OCI-LY3 (cell line): ENCODE results near the gene SEPTIN11.

Source experiments
- H2AFZ ChIP-seq: fragments of 200-600, 300-600 bp; shearing (Covaris generic); 2 replicates; pipeline ENCODE4 v1.6.0; 2014; ENCODE audit warnings: antibody characterized with exemption, low read depth, low read length
- H3K27ac ChIP-seq: fragments of 200-600, 300-600 bp; sonication (generic); 2 replicates; pipeline ENCODE4 v1.5.1; 2014; ENCODE audit warnings: mild to moderate bottlenecking, low read length, moderate library complexity, mixed read lengths
- H3K27me3 ChIP-seq: fragments of 200-600, 300-600 bp; sonication (generic); 2 replicates; pipeline ENCODE4 v1.6.1; 2014; ENCODE audit warnings: low read depth, low read length, mixed read lengths
- H3K36me3 ChIP-seq: fragments of 200-600, 300-600 bp; sonication (generic); replicated peaks from 2 replicates; pipeline ENCODE3; 2014; ENCODE audit warnings: low read depth, low read length, mixed read lengths
- H3K4me1 ChIP-seq: fragments of 300-600, 200-600 bp; sonication (generic); 2 replicates; pipeline ENCODE4 v1.6.1; 2014; ENCODE audit warnings: low read length, mixed read lengths
- H3K4me2 ChIP-seq: fragments of 200-600, 300-600 bp; sonication (generic); 2 replicates; pipeline ENCODE4 v1.6.1; 2014; ENCODE audit warnings: low read length, mixed read lengths
- H3K4me3 ChIP-seq: fragments of 300-600, 200-600 bp; sonication (generic); 2 replicates; pipeline ENCODE4 v1.5.1; 2014; ENCODE audit warnings: antibody characterized with exemption, mild to moderate bottlenecking, low read length, moderate library complexity
- H3K79me2 ChIP-seq: fragments of 300-600, 200-600 bp; shearing (Covaris generic); 2 replicates; pipeline ENCODE4 v1.6.1; 2014; ENCODE audit warnings: mild to moderate bottlenecking, low read length, mixed read lengths
- H3K9ac ChIP-seq: fragments of 300-600, 200-600 bp; shearing (Covaris generic); 2 replicates; pipeline ENCODE4 v1.6.0; 2014; ENCODE audit warnings: mild to moderate bottlenecking, low read length, moderate library complexity
- H3K9me3 ChIP-seq: fragments of 200-600, 300-600 bp; shearing (Covaris generic); 2 replicates; pipeline ENCODE4 v1.6.1; 2014; ENCODE audit warnings: low read length, mixed read lengths; ENCODE audit not compliant: insufficient read depth
- H4K20me1 ChIP-seq: fragments of 200-600, 300-600 bp; sonication (generic); 2 replicates; pipeline ENCODE4 v1.6.1; 2016; ENCODE audit warnings: low read length, mixed read lengths; ENCODE audit not compliant: insufficient read depth
- EZH2phosphoT487 ChIP-seq: fragments of 200-600 bp; shearing (Covaris generic); IDR thresholded peaks from 2 replicates; pipeline ENCODE4 v1.6.1; 2018; ENCODE audit warnings: antibody characterized with exemption, mixed run types, low read depth
- TF ChIP-seq, protein P1 (sequence below): fragments of 200-600, 300-600 bp; sonication (generic); IDR thresholded peaks from 2 replicates; pipeline ENCODE4 v1.5.1; 2014; ENCODE audit warnings: antibody characterized with exemption, low read length, low read depth

Gene SEPTIN11

GRCh38 chr4:76930685-76931084 lies 18.9 kb upstream of the SEPTIN11 start:
- no peak overlapping the region for H2AFZ ChIP-seq
- H3K27ac ChIP-seq: no peak overlapping the region
- no peak overlapping the region for H3K4me3 ChIP-seq
- no peaks in the 10 kb centered on the region for H3K27me3 ChIP-seq
- H3K9ac ChIP-seq: no peak overlapping the region
- TF ChIP-seq, protein P1, sequence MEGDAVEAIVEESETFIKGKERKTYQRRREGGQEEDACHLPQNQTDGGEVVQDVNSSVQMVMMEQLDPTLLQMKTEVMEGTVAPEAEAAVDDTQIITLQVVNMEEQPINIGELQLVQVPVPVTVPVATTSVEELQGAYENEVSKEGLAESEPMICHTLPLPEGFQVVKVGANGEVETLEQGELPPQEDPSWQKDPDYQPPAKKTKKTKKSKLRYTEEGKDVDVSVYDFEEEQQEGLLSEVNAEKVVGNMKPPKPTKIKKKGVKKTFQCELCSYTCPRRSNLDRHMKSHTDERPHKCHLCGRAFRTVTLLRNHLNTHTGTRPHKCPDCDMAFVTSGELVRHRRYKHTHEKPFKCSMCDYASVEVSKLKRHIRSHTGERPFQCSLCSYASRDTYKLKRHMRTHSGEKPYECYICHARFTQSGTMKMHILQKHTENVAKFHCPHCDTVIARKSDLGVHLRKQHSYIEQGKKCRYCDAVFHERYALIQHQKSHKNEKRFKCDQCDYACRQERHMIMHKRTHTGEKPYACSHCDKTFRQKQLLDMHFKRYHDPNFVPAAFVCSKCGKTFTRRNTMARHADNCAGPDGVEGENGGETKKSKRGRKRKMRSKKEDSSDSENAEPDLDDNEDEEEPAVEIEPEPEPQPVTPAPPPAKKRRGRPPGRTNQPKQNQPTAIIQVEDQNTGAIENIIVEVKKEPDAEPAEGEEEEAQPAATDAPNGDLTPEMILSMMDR: no peak
- no peak for TF ChIP-seq EZH2phosphoT487
- H3K9me3 ChIP-seq: no peaks in the 10 kb centered on the region
- H3K4me1 ChIP-seq: no peaks in the 10 kb centered on the region
- H3K79me2 ChIP-seq: no peaks in the 10 kb centered on the region
- H3K4me2 ChIP-seq: no peak overlapping the region
- H3K36me3 ChIP-seq: no peaks in the 10 kb centered on the region
- H4K20me1 ChIP-seq: no peaks in the 10 kb centered on the region

DNA sequence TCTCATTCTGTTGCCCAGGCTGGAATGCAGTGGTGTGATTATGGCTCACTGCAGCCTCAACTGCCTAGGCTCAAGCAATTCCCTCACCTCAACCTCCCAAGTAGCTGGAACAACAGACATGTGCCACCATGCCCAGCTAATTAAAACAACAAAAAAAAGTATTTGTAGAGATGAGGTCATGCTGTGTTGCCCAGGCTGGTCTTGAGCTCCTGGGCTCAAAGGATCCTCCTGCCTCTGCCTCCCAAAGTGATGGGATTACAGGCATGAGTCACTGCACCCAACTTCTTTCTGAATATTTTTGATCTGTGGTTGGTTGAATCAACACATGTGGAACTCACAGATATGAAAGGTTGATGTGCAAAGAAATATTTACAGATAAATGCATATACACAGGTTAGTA lies 18.5 kb upstream of the SEPTIN11 start:
- Histone ChIP-seq H3K27ac (no peak overlapping the region), H3K4me2 (no peak overlapping the region), H3K36me3 (no peaks in the 10 kb centered on the region), H3K4me1 (no peaks in the 10 kb centered on the region), H3K9me3 (no peaks in the 10 kb centered on the region), H2AFZ (no peak overlapping the region), H4K20me1 (no peaks in the 10 kb centered on the region), H3K27me3 (no peaks in the 10 kb centered on the region), H3K4me3 (no peak overlapping the region), H3K9ac (no peak overlapping the region), H3K79me2 (no peaks in the 10 kb centered on the region)
- TF ChIP-seq EZH2phosphoT487: no peak
- TF ChIP-seq, protein P1: no peak

DNA sequence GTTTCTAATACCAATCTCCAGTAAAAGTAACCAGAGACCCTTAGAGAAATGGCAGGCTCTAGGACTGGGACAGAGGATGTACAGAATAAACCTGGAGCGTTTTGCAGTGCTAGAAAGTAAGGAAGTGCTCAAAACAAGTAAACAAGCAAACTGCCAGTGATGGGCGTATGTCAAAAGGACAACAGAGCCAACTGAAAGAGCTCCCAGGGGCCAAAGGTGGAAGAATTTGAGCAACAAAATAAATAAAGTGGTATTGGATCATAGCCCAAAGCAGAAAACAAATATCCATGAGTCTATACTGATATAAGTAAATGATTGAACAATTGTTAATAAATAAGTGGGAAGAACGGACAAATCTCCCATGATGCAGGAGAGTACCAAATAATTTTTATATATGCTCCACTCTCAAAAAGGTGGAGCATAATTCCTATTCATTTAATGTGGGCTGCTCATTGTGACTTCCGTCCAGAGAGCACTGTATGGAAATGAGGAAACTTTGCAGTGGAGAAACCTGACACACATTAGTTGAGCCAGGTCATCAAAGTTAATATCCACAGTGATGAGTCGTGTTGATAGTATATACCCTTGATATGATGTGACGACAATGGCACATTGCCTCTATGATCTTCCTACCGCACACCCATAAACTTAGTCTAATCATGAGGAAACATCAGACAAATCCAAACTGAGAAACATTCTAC lies 17.8 kb upstream of the SEPTIN11 start:
- H2AFZ ChIP-seq: no peak overlapping the region
- H3K79me2 ChIP-seq: no peaks in the 10 kb centered on the region
- no peaks in the 10 kb centered on the region for H4K20me1 ChIP-seq
- no peaks in the 10 kb centered on the region for H3K4me1 ChIP-seq
- H3K9ac ChIP-seq: no peak overlapping the region
- H3K9me3 ChIP-seq: no peaks in the 10 kb centered on the region
- H3K4me3 ChIP-seq: no peak overlapping the region
- no peak overlapping the region for H3K27ac ChIP-seq
- H3K36me3 ChIP-seq: no peaks in the 10 kb centered on the region
- H3K27me3 ChIP-seq: no peaks in the 10 kb centered on the region
- no peak overlapping the region for H3K4me2 ChIP-seq
- TF ChIP-seq, protein P1: no peak
- no peak for TF ChIP-seq EZH2phosphoT487

DNA sequence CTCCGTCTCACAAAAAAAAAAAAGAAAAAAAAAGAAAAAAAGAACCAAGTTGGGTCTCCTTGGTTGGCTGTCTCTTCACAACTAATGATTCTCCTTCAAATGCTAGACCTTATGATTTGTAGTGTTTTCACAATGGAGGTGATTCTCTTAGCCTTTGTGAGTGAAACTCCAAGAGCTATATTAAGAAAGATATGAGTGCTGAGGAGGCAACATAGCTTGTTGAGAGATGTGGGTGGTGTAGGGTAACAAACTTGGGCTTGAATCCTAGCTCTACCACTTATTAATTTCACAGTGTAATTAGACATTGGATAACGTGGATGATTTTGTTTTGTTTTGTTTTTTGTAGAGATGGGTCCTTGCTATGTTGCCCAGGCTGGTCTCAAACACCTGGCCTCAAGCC lies 10.4 kb upstream of the SEPTIN11 start:
- Histone ChIP-seq H4K20me1 (no peaks in the 10 kb centered on the region), H3K27ac (no peak overlapping the region), H3K79me2 (no peaks in the 10 kb centered on the region), H2AFZ (no peak overlapping the region), H3K4me1 (no peaks in the 10 kb centered on the region), H3K9ac (no peak overlapping the region), H3K4me3 (no peak overlapping the region), H3K4me2 (no peak overlapping the region), H3K36me3 (no peaks in the 10 kb centered on the region), H3K27me3 (no peaks in the 10 kb centered on the region), H3K9me3 (no peaks in the 10 kb centered on the region)
- TF ChIP-seq, protein P1: no peak
